AG10803 (cell line): ENCODE measurements around the gene AFF3.

Source experiments
- DNase-seq: peaks from one replicate; pipeline ENCODE4 v3.0.0; 2010; ENCODE audit warnings: low read depth
- H3K4me3 ChIP-seq: 2 replicates; pipeline ENCODE4 v1.5.1; 2011; ENCODE audit warnings: mild to moderate bottlenecking, low read length, control low read depth
- CTCF ChIP-seq: conservative IDR thresholded peaks from 2 replicates; pipeline ENCODE4 v1.5.1; 2011; ENCODE audit warnings: mild to moderate bottlenecking, low read length, control low read depth, inconsistent platforms

Gene AFF3

GRCh38 chr2:100135415-100135814 lies 7.0 kb downstream of the AFF3 start:
- H3K4me3 ChIP-seq = no peak overlapping the region
- no peak for DNase-seq
- no peak for TF ChIP-seq CTCF

GRCh38 chr2:100130595-100131391 lies 11.6 kb downstream of the AFF3 start:
- no peak for DNase-seq
- no peak overlapping the region for H3K4me3 ChIP-seq
- TF ChIP-seq CTCF = no peak

GRCh38 chr2:100126897-100127401 lies 15.4 kb downstream of the AFF3 start:
- TF ChIP-seq CTCF = no peak
- H3K4me3 ChIP-seq = no peak overlapping the region
- DNase-seq = no peak

- no peak for TF ChIP-seq CTCF
- no peak overlapping the region for H3K4me3 ChIP-seq
- no peak for DNase-seq
These were observed 16.2 kb downstream of the AFF3 start for GRCh38 chr2:100126201-100126600.

- TF ChIP-seq CTCF = no peak
- DNase-seq = no peak
- H3K4me3 ChIP-seq = no peak overlapping the region
These were observed 16.8 kb downstream of the AFF3 start for GRCh38 chr2:100125626-100126025.

- no peak for TF ChIP-seq CTCF
- no peak overlapping the region for H3K4me3 ChIP-seq
- no peak for DNase-seq
These were observed 17.6 kb downstream of the AFF3 start for GRCh38 chr2:100124761-100125160.

GRCh38 chr2:100121124-100121718 lies 21.2 kb downstream of the AFF3 start:
- no peak for DNase-seq
- H3K4me3 ChIP-seq = no peak overlapping the region
- no peak for TF ChIP-seq CTCF
